Trophoblast cell (in vitro differentiated cells and primary cell): Measurements from ENCODE around the gene ARG1.

Experiments
- DNase-seq, 2 donors: peaks; one replicate each; pipeline ENCODE4 v3.0.0-alpha.2; 2016
- H2AFZ ChIP-seq: 2 replicates; pipeline ENCODE4 v1.6.1; 2013; ENCODE audit warnings: low read length, moderate library complexity, mild to moderate bottlenecking; ENCODE audit not compliant: insufficient read depth, poor library complexity
- H2AK5ac ChIP-seq: 2 replicates; pipeline ENCODE4 v1.6.1; 2013; ENCODE audit warnings: mild to moderate bottlenecking, low read length
- H2BK120ac ChIP-seq: 2 replicates; pipeline ENCODE4 v1.6.1; 2013; ENCODE audit warnings: low read length, mild to moderate bottlenecking, moderate library complexity; ENCODE audit not compliant: insufficient read depth, poor library complexity
- H2BK12ac ChIP-seq: 2 replicates; pipeline ENCODE4 v1.6.1; 2013; ENCODE audit warnings: mild to moderate bottlenecking, low read length, moderate library complexity
- H2BK5ac ChIP-seq: 2 replicates; pipeline ENCODE4 v1.6.1; 2013; ENCODE audit warnings: low read length, low read depth, moderate library complexity, mild to moderate bottlenecking; ENCODE audit not compliant: poor library complexity
- H3K14ac ChIP-seq: 2 replicates; pipeline ENCODE4 v1.6.1; 2013; ENCODE audit warnings: mild to moderate bottlenecking, low read length
- H3K18ac ChIP-seq: 2 replicates; pipeline ENCODE4 v1.6.1; 2013; ENCODE audit warnings: mild to moderate bottlenecking, low read length
- H3K23ac ChIP-seq: 2 replicates; pipeline ENCODE4 v1.6.1; 2013; ENCODE audit warnings: low read length
- H3K27ac ChIP-seq: 2 replicates; pipeline ENCODE4 v1.5.1; 2013; ENCODE audit warnings: low read depth, mild to moderate bottlenecking, inconsistent platforms, low read length, moderate library complexity
- H3K27me3 ChIP-seq: 2 replicates; pipeline ENCODE4 v1.6.1; 2013; ENCODE audit warnings: inconsistent platforms, mild to moderate bottlenecking, low read length, moderate library complexity; ENCODE audit not compliant: insufficient read depth
- H3K36me3 ChIP-seq, 2 experiments: 1 replicate in 1 of 2; 2 replicates in 1 of 2; pipeline ENCODE4 v1.6.1; 2013; ENCODE audit warnings: low read length in 2 of 2, mild to moderate bottlenecking in 2 of 2, moderate library complexity in 1 of 2; ENCODE audit not compliant: insufficient read depth in 2 of 2, control insufficient read depth in 1 of 2
- H3K4ac ChIP-seq: 2 replicates; pipeline ENCODE4 v1.6.1; 2013; ENCODE audit warnings: low read depth, mild to moderate bottlenecking, low read length, moderate library complexity
- H3K4me1 ChIP-seq, 2 experiments: 1 replicate in 1 of 2; 2 replicates in 1 of 2; pipeline ENCODE4 v1.6.1; 2013; ENCODE audit warnings: low read length in 2 of 2, mild to moderate bottlenecking in 2 of 2, moderate library complexity in 1 of 2; ENCODE audit not compliant: insufficient read depth in 2 of 2, control insufficient read depth in 1 of 2
- H3K4me2 ChIP-seq: 2 replicates; pipeline ENCODE4 v1.6.1; 2013; ENCODE audit warnings: inconsistent platforms, mild to moderate bottlenecking, low read length, moderate library complexity
- H3K4me3 ChIP-seq: 2 replicates; pipeline ENCODE4 v1.5.1; 2013; ENCODE audit warnings: mild to moderate bottlenecking, low read depth, low read length, inconsistent platforms
- H3K79me1 ChIP-seq: one replicate; pipeline ENCODE4 v1.6.1; 2013; ENCODE audit warnings: low read length
- H3K79me2 ChIP-seq: 2 replicates; pipeline ENCODE4 v1.6.1; 2013; ENCODE audit warnings: low read length, mild to moderate bottlenecking; ENCODE audit not compliant: control insufficient read depth, insufficient read depth, poor library complexity
- H3K9ac ChIP-seq: 2 replicates; pipeline ENCODE4 v1.6.1; 2013; ENCODE audit warnings: mild to moderate bottlenecking, low read length
- H3K9me3 ChIP-seq: 2 replicates; pipeline ENCODE4 v1.6.1; 2013; ENCODE audit warnings: low read depth, mild to moderate bottlenecking, control low read depth, inconsistent platforms, low read length; ENCODE audit not compliant: insufficient read depth
- H4K12ac ChIP-seq: 2 replicates; pipeline ENCODE4 v1.6.1; 2013; ENCODE audit warnings: low read depth, mild to moderate bottlenecking, low read length, moderate library complexity
- H4K8ac ChIP-seq: 2 replicates; pipeline ENCODE4 v1.6.1; 2013; ENCODE audit warnings: low read depth, mild to moderate bottlenecking, low read length, moderate library complexity
- H4K91ac ChIP-seq: one replicate; pipeline ENCODE4 v1.6.1; 2013; ENCODE audit warnings: low read depth, mild to moderate bottlenecking, low read length, moderate library complexity
- WGBS: extraction: QIAGEN DNeasy Blood & Tissue Kit; methylation state at CpG from one replicate; pipeline ENCODE4 v1.1.7; 2013; ENCODE audit warnings: missing lambda C conversion rate; ENCODE audit not compliant: insufficient read length, insufficient coverage; ENCODE audit errors: extremely low coverage; 5-methylcytosine and 5-hydroxymethylcytosine counted together

ARG1 gene

DNA sequence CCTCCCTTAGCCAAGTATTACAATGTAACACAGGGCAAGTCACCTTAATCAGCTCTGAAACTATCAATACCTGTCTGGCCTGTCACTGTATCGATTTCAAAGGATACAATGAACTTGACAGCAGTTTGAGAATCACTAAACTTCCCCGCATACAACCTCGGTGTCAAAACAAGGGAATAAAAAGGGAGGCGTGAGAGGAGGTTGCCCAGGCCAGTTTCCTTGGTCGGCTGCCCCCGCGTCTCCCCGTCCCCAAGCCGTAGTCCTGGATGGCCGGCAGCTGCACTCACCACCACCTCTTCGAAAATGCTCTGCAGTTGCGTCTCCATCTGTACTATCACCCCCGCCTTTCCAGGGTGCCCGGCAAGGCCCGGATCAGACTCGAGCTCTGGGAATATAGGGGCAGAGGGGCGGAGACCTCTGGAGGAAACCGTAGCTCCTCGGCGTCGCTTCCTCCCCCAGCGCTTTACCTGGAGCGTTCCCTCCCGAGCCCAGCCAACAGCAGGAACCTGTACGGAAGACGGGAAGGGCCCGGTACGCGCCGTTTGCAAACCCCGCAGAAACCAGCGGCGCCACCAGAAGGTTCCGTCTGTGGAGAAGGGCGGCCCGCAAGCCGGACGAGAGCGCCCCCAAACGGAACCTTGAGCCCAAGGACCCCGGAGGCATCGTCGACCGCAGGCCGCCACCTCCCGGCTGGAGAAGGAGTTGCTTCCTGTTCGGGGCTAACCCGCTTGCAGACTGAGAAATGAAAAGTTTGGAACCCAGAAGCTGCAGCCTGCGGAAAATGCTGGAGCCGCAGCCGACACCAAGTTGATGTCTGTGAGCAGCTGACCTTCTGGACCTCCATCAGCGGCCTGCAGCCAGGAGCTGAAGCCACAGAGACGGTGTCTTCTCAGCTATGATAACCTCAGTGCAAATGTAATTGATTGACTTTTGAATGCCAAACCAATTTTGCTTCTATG lies 55.0 kb downstream of the ARG1 start, which contains the start of gene MED23:
Gene MED23 (minus strand): TSS at position 519 of the 959 bp plus-strand sequence. CDS start 193 bp downstream, at position 326.
- Histone ChIP-seq H3K36me3 (peaks cover 6 to 8% of the 10 kb centered on the region in 2 experiments), H3K4ac (peak within 1 kb of the TSS; percentile 19), H3K9me3 (no peaks in the 10 kb centered on the region), H4K91ac (peak within 1 kb of the TSS; percentile 50), H3K23ac (no peak within 1 kb of the TSS), H3K4me2 (peak within 1 kb of the TSS; percentile 67), H2AFZ (peak within 1 kb of the TSS; percentile 66), H4K8ac (peak within 1 kb of the TSS; percentile 88), H3K4me1 (peaks cover 0 to 2% of the 10 kb centered on the region in 2 experiments), H3K18ac (peak within 1 kb of the TSS; percentile 35), H2BK120ac (peak within 1 kb of the TSS; percentile 44), H3K79me1 (peaks cover 3% of the 10 kb centered on the region), H3K27me3 (no peaks in the 10 kb centered on the region), H2BK5ac (peak within 1 kb of the TSS; percentile 61), H3K14ac (peak within 1 kb of the TSS; percentile 63), H3K4me3 (peak within 1 kb of the TSS; percentile 91), H2AK5ac (no peak within 1 kb of the TSS), H3K27ac (peak within 1 kb of the TSS; percentile 70), H3K9ac (peak within 1 kb of the TSS; percentile 89), H3K79me2 (no peaks in the 10 kb centered on the region), H2BK12ac (no peak within 1 kb of the TSS), H4K12ac (peak within 1 kb of the TSS; percentile 92)
- DNase-seq = peak; percentile 95 to 99
- no CpG with 5 or more reads among the region's 53 CpGs for WGBS

DNA sequence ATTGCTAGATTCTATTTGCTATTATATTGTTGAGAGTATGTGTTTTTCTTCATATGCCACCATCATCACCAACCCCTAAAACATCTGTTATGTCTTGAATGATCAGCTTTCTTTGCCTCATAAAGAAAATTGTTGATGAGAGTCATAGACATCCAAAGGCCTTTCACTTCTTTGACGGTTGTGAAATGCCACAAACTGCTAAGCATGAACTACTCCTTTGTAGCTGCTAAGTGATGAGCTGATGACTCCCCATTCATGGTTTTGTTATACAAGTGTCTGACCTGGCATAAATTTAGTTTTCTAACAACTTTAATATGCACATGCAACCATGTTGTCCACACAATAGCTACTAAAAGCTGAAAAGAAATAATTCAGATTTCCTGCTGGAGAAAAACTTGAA lies 55.7 kb downstream of the ARG1 start:
- Histone ChIP-seq H2BK120ac (no peak overlapping the region), H3K23ac (no peak overlapping the region), H4K91ac (no peak overlapping the region), H3K4me1 (peaks cover 0 to 2% of the 10 kb centered on the region in 2 experiments), H3K4me3 (no peak overlapping the region), H3K9ac (no peak overlapping the region), H3K4ac (no peak overlapping the region), H3K79me2 (no peaks in the 10 kb centered on the region), H4K8ac (no peak overlapping the region), H4K12ac (no peak overlapping the region), H3K36me3 (peaks cover 5 to 6% of the 10 kb centered on the region in 2 experiments), H3K27me3 (no peaks in the 10 kb centered on the region), H3K14ac (no peak overlapping the region), H3K27ac (no peak overlapping the region), H3K18ac (no peak overlapping the region), H3K79me1 (peaks cover 3% of the 10 kb centered on the region), H2BK5ac (no peak overlapping the region), H2AK5ac (no peak overlapping the region), H2BK12ac (no peak overlapping the region), H3K9me3 (no peaks in the 10 kb centered on the region), H2AFZ (no peak overlapping the region), H3K4me2 (no peak overlapping the region)
- no CpG with 5 or more reads among the region's 1 CpG for WGBS
- DNase-seq = peak in 1 of 2 donors; percentile 31

DNA sequence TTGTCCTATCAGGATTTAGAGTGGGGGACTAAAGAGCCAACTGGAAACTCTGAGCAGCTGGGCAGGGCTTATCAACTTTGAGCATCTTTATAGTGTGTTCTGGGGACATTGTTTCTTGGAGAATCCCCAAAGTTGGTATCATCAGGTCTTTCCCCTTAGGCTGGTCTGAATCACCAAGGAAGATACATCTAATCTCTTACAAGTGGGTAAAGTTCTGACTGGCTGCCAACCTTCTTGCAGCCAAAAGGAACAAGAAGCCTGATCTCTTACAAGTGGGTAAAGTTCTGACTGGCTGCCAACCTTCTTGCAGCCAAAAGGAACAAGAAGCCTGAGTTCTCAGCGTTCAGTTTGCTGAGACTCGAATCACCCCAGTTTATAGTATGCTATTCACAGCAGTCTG lies 56.6 kb downstream of the ARG1 start:
- H4K12ac ChIP-seq = no peak overlapping the region
- H3K9me3 ChIP-seq = no peaks in the 10 kb centered on the region
- DNase-seq = no peak
- no peak overlapping the region for H3K18ac ChIP-seq
- H3K27ac ChIP-seq = no peak overlapping the region
- no peak overlapping the region for H3K9ac ChIP-seq
- H2BK120ac ChIP-seq = no peak overlapping the region
- no peak overlapping the region for H4K8ac ChIP-seq
- H3K14ac ChIP-seq = no peak overlapping the region
- H3K79me1 ChIP-seq = peaks cover 3% of the 10 kb centered on the region
- no peak overlapping the region for H2AK5ac ChIP-seq
- H3K36me3 ChIP-seq = peaks cover 0 to 3% of the 10 kb centered on the region in 2 experiments
- no peak overlapping the region for H3K4me3 ChIP-seq
- no peak overlapping the region for H4K91ac ChIP-seq
- no peak overlapping the region for H2AFZ ChIP-seq
- WGBS = no CpG with 5 or more reads among the region's 2 CpGs
- no peak overlapping the region for H2BK5ac ChIP-seq
- H3K4me1 ChIP-seq = peaks cover 0 to 2% of the 10 kb centered on the region in 2 experiments
- no peaks in the 10 kb centered on the region for H3K27me3 ChIP-seq
- H3K4me2 ChIP-seq = no peak overlapping the region
- no peak overlapping the region for H2BK12ac ChIP-seq
- no peak overlapping the region for H3K23ac ChIP-seq
- no peaks in the 10 kb centered on the region for H3K79me2 ChIP-seq
- no peak overlapping the region for H3K4ac ChIP-seq

DNA sequence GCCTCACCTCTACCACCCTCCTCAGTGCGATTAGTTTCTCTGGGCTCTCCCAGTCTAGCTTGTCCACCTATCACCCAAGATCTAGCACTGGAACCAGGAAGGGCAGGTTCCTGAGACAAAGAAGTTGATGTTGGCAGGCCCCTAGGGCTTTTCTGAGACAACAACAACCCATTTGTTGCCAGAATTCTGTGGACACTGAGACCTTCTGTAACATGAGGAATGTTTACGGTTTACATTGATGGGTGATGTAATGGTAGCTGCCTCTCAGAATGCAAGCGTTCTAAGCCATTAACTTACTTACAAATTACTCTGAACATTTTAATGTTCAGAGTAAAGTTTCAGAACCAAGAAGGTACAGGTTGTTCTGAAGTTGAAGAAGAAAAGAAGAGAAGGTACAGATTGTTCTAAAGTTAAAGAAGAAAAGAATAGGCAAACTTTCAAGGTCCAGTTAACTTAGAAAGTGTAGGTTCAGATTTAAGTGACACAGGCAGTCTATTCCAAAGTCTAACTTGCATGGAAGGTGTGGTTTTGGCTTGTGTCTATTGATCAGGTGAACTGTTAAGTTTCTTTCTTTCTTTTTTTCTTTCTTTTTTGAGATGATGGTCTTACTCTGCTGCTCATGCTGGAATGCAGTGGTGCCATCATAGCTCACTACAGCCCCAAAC lies 58.7 kb downstream of the ARG1 start:
- no peak overlapping the region for H3K4ac ChIP-seq
- H2AFZ ChIP-seq = no peak overlapping the region
- no peak overlapping the region for H4K12ac ChIP-seq
- no peak overlapping the region for H3K4me2 ChIP-seq
- H3K79me1 ChIP-seq = peaks cover 3% of the 10 kb centered on the region
- H3K4me3 ChIP-seq = no peak overlapping the region
- H3K27me3 ChIP-seq = no peaks in the 10 kb centered on the region
- H2BK12ac ChIP-seq = no peak overlapping the region
- H3K9ac ChIP-seq = no peak overlapping the region
- H3K79me2 ChIP-seq = no peaks in the 10 kb centered on the region
- no peak overlapping the region for H4K91ac ChIP-seq
- DNase-seq = peak in 1 of 2 donors; percentile 9
- WGBS = no CpG with 5 or more reads among the region's 3 CpGs
- no peak overlapping the region for H3K23ac ChIP-seq
- no peak overlapping the region for H2BK120ac ChIP-seq
- no peak overlapping the region for H3K18ac ChIP-seq
- peaks cover 0 to 2% of the 10 kb centered on the region in 2 experiments for H3K4me1 ChIP-seq
- no peaks in the 10 kb centered on the region for H3K36me3 ChIP-seq
- H3K14ac ChIP-seq = no peak overlapping the region
- no peak overlapping the region for H3K27ac ChIP-seq
- no peak overlapping the region for H4K8ac ChIP-seq
- no peaks in the 10 kb centered on the region for H3K9me3 ChIP-seq
- no peak overlapping the region for H2BK5ac ChIP-seq
- H2AK5ac ChIP-seq = no peak overlapping the region
